Central memory CD4-positive, alpha-beta T cell (primary cell): ENCODE measurements around the gene TMED1.

Source experiments
- DNase-seq: peaks from one replicate; pipeline ENCODE4 v3.0.0; 2022

Gene TMED1

GRCh38 chr19:10831987-10832938 lies 3.7 kb downstream of the TMED1 start:
- DNase-seq = no peak

GRCh38 chr19:10830931-10831779 lies 4.9 kb downstream of the TMED1 start:
- no peak for DNase-seq

- DNase-seq = no peak
These were observed 5.6 kb downstream of the TMED1 start for GRCh38 chr19:10830370-10830769.

- no peak for DNase-seq
These were observed 6.0 kb downstream of the TMED1 start for GRCh38 chr19:10829967-10830366.

GRCh38 chr19:10828981-10829821 lies 6.8 kb downstream of the TMED1 start:
- no peak for DNase-seq

GRCh38 chr19:10826846-10827245 lies 9.2 kb downstream of the TMED1 start:
- no peak for DNase-seq

- no peak for DNase-seq
These were observed 9.8 kb downstream of the TMED1 start for GRCh38 chr19:10826231-10826630.

GRCh38 chr19:10823690-10824089 lies 12.3 kb downstream of the TMED1 start:
- no peak for DNase-seq

GRCh38 chr19:10820173-10820572 lies 15.8 kb downstream of the TMED1 start:
- no peak for DNase-seq

GRCh38 chr19:10819124-10820060 lies 16.6 kb downstream of the TMED1 start:
- no peak for DNase-seq

- no peak for DNase-seq
These were observed 17.5 kb downstream of the TMED1 start for GRCh38 chr19:10818301-10819123.

- DNase-seq = no peak
These were observed 18.5 kb downstream of the TMED1 start for GRCh38 chr19:10817291-10818038.

GRCh38 chr19:10816691-10817090 lies 19.3 kb downstream of the TMED1 start:
- no peak for DNase-seq

- no peak for DNase-seq
These were observed 19.9 kb downstream of the TMED1 start for GRCh38 chr19:10815969-10816644.

- no peak for DNase-seq
These were observed 20.9 kb downstream of the TMED1 start for GRCh38 chr19:10815007-10815536.

- DNase-seq = no peak
These were observed 23.1 kb downstream of the TMED1 start for GRCh38 chr19:10812902-10813404.

- DNase-seq = no peak
These were observed 23.8 kb downstream of the TMED1 start for GRCh38 chr19:10812196-10812595.

- no peak for DNase-seq
These were observed 24.5 kb downstream of the TMED1 start for GRCh38 chr19:10811391-10812111.
